ENCODE data around the gene CAPZB.

CAPZB gene

GRCh38 chr1:19416921-19417470, 68.3 kb downstream of the CAPZB start:
- no peak overlapping the region for H3K27ac ChIP-seq (replicated peaks)
- no peaks in the 10 kb centered on the region for H3K27me3 ChIP-seq (ENCODE audit: insufficient read depth, poor library complexity, severe bottlenecking)
- no peak for TF ChIP-seq POLR2AphosphoS5 (IDR thresholded peaks at IDR 0.05; ENCODE audit: low read depth)
- TF ChIP-seq REST (IDR thresholded peaks at IDR 0.05; ENCODE audit: insufficient replicate concordance, low read depth) = no peak
- TF ChIP-seq GABPA (IDR thresholded peaks at IDR 0.05; ENCODE audit: low read depth) = no peak
- no peak for TF ChIP-seq SPI1 (IDR thresholded peaks at IDR 0.05; ENCODE audit: borderline replicate concordance, low read depth)
- no peak for TF ChIP-seq CTCF (IDR thresholded peaks at IDR 0.05; ENCODE audit: insufficient read depth, low read length)
- no peak overlapping the region for H3K4me3 ChIP-seq (replicated peaks; ENCODE audit: insufficient read depth, low read length)
- DNase-seq (ENCODE audit: low read depth in 1 of 2, low spot score in 1 of 2) = no peak

GRCh38 chr1:19416145-19416544, 69.2 kb downstream of the CAPZB start:
- no peaks in the 10 kb centered on the region for H3K27me3 ChIP-seq (ENCODE audit: insufficient read depth, poor library complexity, severe bottlenecking)
- no peak for TF ChIP-seq POLR2AphosphoS5 (IDR thresholded peaks at IDR 0.05; ENCODE audit: low read depth)
- no peak for TF ChIP-seq REST (IDR thresholded peaks at IDR 0.05; ENCODE audit: insufficient replicate concordance, low read depth)
- no peak for TF ChIP-seq GABPA (IDR thresholded peaks at IDR 0.05; ENCODE audit: low read depth)
- no peak for TF ChIP-seq SPI1 (IDR thresholded peaks at IDR 0.05; ENCODE audit: borderline replicate concordance, low read depth)
- TF ChIP-seq CTCF (IDR thresholded peaks at IDR 0.05; ENCODE audit: insufficient read depth, low read length) = no peak
- no peak overlapping the region for H3K4me3 ChIP-seq (replicated peaks; ENCODE audit: insufficient read depth, low read length)
- no peak overlapping the region for H3K27ac ChIP-seq (replicated peaks)
- no peak for DNase-seq (ENCODE audit: low read depth in 1 of 2, low spot score in 1 of 2)

- H3K4me3 ChIP-seq (replicated peaks; ENCODE audit: insufficient read depth, low read length) = no peak overlapping the region
- H3K27me3 ChIP-seq (ENCODE audit: insufficient read depth, poor library complexity, severe bottlenecking) = no peaks in the 10 kb centered on the region
- TF ChIP-seq SPI1 (IDR thresholded peaks at IDR 0.05; ENCODE audit: borderline replicate concordance, low read depth) (no peak), REST (IDR thresholded peaks at IDR 0.05; ENCODE audit: insufficient replicate concordance, low read depth) (no peak), POLR2AphosphoS5 (IDR thresholded peaks at IDR 0.05; ENCODE audit: low read depth) (no peak), GABPA (IDR thresholded peaks at IDR 0.05; ENCODE audit: low read depth) (no peak), CTCF (IDR thresholded peaks at IDR 0.05; ENCODE audit: insufficient read depth, low read length) (no peak)
- H3K27ac ChIP-seq (replicated peaks) = no peak overlapping the region
- no peak for DNase-seq (ENCODE audit: low read depth in 1 of 2, low spot score in 1 of 2)
Measured at GRCh38 chr1:19414515-19415121, 70.7 kb downstream of the CAPZB start.
